NCI-H345 treated with DMSO at 0.1 percent for 48 hours (cell line): ENCODE measurements around the gene LOC101059915.
"Not testable (repeated sequence)": the region's sequence is repeated elsewhere in the genome, so short reads cannot be mapped to it uniquely, and the experiment has no call there.

Experiments used
- DNase-seq: peaks from one replicate; lab custom pipeline; 2025; ENCODE audit not compliant: unreplicated experiment; lab: John Stamatoyannopoulos, UW

LOC101059915 gene

DNA sequence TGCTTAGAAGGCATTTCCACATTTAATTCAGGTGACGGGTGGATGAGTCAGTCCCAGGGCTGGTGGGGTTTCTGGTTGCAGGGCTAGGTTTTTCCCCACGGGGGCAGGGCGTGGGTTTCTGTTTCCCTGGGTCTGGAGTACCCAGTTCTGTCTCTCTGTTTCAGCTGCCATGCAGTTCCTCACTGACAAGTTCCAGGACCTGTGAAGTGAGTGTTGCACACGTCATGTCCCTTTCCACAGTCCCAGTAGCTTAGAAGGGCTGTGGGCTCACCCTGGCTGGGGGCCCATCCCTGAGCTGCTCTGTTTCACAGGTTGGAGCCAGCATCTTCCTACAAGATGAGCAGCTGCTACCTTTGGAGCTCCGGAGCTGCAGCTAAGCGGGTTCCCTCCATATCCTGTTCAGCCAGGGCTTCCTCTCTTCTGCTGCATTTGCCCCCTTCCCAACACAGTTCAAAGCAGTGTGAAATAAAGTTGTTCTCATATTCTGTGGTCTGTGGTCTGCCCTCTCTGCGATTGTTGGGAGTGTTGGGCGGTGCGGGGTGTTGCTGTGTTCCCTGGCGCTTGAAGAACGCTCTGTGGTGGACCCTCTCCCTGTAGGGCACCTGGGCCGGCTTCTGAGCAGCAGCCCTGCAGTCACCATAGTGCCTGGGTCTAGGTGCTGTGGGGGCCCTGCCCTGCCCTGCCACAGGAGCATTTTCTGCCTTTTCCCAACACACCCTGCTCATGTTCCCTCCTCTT, 3.9 kb downstream of the LOC101059915 start:
- DNase-seq = no peak

DNA sequence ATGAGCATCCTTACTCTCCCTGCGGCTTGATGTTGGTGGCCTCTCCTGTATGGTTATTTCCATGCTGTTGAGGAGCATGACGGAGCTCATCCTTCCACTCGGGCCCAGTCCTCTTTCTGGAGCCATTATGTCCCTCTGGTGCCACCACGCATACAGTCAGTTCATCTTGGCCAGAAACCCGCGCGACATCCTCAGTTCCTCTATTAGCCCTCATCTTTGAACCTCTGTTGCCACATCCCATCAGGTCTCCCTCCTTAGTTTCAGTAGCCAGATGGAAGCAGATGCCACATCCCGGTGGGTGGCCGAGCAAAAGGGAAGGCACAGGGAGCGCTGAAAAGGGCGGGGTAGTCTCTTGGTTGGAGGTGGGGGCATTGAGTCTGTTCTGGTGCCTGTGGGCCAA, 4.6 kb downstream of the LOC101059915 start:
- no peak for DNase-seq

- not testable (repeated sequence) for DNase-seq
Observed at GRCh38 chrX:71675636-71676035, 8.3 kb downstream of the LOC101059915 start.

DNA sequence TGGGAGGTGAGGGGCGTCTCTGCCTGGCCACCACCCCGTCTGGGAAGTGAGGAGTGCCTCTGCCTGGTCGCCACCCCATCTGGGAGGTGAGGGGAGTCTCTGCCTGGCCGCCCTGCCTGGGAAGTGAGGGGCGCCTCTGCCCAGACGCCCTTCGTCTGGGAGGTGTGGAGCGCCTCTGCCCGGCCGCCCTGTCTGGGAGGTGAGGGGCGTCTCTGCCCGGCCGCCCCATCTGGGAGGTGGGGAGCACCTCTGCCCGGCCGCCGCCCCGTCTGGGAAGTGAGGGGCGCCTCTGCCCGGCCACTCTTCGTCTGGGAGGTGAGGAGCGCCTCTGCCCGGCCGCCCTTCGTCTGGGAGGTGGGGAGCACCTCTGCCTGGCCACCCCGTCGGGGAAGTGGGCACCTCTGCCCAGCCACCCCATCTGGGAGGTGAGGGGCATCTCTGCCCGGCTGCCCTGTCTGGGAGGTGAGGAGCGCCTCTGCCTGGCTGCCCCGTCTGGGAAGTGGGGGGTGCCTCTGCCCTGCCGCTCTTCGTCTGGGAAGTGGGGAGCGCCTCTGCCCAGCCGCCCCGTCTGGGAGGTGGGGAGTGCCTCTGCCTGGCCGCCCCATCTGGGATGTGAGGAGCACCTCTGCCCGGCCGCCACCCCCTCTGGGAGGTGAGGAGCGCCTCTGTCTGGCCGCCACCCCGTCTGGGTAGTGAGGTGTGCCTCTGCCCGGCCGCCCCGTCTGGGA, 8.9 kb downstream of the LOC101059915 start:
- DNase-seq = not testable (repeated sequence)

GRCh38 chrX:71677195-71677594, 9.8 kb downstream of the LOC101059915 start:
- DNase-seq = not testable (repeated sequence)

DNA sequence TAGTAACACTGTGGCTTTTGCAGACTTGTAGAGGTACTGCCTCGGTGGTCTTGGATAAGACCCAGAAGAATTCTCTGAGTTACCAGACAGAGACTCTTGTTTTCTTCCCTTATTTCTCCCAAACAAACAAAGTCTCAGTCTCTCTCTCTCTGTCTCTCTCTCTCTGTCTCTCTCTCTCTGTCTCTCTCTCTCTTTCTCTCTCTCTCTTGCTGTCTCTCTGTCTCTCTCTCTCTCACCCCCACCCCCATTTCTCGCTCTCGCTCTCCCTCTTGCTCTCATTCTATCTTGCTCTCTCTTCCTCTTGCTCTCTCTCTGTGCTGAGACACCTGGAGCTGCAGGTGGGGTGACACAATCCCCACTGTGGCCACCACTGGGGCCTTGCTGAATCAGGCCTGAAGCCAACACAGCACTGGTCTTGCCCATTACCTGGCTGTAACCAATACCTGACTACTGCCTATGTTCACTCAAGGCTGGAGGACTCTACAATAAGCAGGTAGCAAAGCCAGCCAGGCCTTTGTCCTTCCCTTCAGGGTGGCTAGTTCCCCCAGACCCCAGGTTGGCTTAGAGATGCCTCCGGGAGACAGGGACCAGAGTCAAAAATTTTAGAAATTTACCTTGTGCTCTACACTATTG, 12.3 kb downstream of the LOC101059915 start:
- no peak for DNase-seq

DNA sequence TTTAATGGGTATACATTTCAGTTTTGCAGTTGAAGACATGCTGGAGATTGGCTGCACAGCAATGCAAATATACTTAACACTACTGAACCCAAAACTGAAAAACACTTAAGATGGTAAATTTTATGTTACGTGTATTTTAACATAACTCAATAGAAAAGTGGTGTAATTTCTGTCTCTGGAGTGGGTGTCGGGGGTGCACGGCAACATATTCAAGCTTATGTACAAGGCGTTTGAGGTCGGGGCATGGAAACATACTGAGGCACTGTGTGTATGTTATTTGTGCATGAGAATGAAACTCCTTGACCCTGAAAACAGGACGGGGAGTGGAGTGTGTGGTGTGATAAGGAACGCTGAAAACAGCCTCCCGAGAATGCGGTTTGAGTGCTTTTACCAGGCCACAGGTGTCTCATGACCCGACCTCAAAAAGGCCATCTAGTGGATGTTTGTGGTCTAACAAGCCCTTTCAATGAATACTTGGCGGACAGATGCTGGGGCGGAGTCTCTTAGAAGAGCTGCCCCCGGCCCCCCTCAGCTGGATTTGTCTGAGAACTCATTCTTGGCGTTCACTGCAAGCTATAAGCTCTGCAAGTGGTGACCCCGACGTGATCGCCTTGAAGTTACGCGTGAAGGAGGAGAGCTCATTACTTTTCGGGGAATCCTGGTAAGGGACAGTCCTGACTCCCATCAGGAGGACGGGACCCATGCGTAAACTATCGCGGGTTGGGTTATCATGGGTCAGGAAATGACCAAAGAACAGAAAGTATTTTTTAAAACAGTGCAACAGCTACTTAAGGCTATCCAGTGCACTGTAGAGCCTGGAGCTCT, 29.5 kb downstream of the LOC101059915 start:
- not testable (repeated sequence) for DNase-seq

- not testable (repeated sequence) for DNase-seq
Observed at GRCh38 chrX:71697466-71698298, 30.3 kb downstream of the LOC101059915 start.

GRCh38 chrX:71698299-71699022, 31.1 kb downstream of the LOC101059915 start:
- not testable (repeated sequence) for DNase-seq

GRCh38 chrX:71699023-71699344, 31.6 kb downstream of the LOC101059915 start:
- DNase-seq = not testable (repeated sequence)

GRCh38 chrX:71702853-71703252, 35.5 kb downstream of the LOC101059915 start:
- not testable (repeated sequence) for DNase-seq

DNA sequence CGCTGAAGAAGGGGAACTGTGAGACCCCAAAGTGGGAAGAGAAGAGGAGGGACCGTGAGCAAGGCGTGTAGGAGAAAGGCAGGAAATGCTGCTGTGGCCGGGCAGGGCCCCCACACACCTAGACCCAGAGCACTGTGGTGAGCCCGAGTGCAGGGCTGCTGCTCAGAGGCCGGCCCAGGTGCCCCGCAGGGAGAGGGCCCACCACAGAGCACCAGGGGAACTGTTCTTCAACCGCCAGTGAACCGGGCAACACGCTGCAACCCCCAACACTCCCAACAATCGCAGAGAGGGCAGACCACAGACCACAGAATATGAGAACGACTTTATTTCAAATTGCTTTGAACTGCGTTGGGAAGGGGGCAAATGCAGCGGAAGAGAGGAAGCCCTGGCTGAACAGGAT, 46.7 kb downstream of the LOC101059915 start:
- DNase-seq = not testable (repeated sequence)

DNA sequence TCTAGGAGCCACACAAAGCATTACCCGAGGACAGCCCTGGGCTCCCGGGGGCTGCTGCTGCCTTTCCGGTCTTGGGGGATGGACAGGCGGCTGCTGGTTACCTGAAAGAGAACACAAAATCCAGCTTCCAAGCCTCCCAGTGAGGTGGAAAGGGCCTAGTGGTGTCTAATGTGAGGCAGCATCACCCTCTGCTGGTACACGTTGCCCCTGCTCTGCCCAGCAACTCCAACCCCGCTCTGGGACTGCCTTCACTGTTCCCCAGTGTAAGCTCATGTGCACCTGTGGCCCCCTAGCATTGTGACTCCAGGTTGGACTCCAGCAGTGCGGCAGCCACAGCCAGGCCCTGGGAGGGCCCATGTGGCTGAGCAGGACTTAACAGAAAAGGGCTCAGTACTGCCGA, 48.2 kb downstream of the LOC101059915 start:
- DNase-seq = not testable (repeated sequence)

- not testable (repeated sequence) for DNase-seq
Observed at GRCh38 chrX:71716323-71716722, 49.0 kb downstream of the LOC101059915 start.

GRCh38 chrX:71718185-71718584, 50.8 kb downstream of the LOC101059915 start, which contains the start of gene CXorf49:
TSS of gene CXorf49 (minus strand) at chrX:71718285. CDS start at chrX:71718151, 134 bp downstream.
- DNase-seq = not testable (repeated sequence)

- DNase-seq = not testable (repeated sequence)
Observed at GRCh38 chrX:71719195-71719594, 51.8 kb downstream of the LOC101059915 start.

GRCh38 chrX:71720289-71720886, 53.0 kb downstream of the LOC101059915 start:
- DNase-seq = not testable (repeated sequence)
